ENCODE results near the gene LCN6.
"Not testable (repeated sequence)": the region's sequence is repeated elsewhere in the genome, so short reads cannot be mapped to it uniquely, and the experiment has no call there.

LCN6 gene

GRCh38 chr9:136782452-136782851 lies 34.1 kb upstream of the LCN6 start:
- no peak for DNase-seq

GRCh38 chr9:136779808-136780207 lies 31.5 kb upstream of the LCN6 start:
- no peak for DNase-seq

- no peak for DNase-seq
Observed at GRCh38 chr9:136777359-136777758, 29.0 kb upstream of the LCN6 start.

DNA sequence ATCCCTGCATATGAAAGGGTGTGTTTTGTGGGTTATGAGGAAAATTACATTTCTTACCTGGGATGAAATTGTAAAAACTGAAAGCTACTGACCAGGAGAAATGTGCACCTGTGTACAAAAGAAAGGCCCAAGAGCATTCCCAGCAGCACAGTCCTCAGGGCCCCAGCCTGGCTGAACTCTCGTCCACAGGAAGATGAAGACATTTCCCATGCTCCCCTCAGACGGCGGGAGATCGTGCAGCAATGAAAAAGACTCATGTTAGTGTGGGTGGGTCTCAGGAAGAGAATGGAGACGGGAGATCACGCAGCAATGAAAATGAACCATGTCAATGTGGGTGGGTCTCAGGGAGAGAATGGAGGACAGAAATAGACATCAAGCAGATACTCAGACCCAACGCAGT lies 28.6 kb upstream of the LCN6 start:
- no peak for DNase-seq

DNA sequence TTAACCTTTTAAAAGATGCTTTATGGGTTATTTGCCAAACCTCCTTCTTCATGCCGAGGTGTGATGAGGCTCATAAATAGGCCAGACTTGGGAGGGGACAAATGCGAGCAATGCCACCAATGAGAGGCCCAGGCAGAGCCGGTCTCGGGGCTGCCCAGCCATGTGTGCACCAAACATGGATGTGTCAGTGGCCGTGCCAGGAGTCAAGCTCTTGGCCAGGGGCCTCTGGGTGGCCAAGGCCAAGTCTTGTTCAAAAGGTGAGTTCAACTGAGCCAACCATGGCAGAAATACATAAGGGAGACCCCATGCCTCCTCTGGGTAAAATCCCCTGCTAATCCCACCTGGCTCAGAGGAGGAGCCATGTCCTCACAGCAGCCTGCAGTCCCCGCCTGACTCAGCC lies 26.9 kb upstream of the LCN6 start:
- no peak for DNase-seq

- no peak for DNase-seq
Observed at GRCh38 chr9:136774416-136775045, 26.2 kb upstream of the LCN6 start.

DNA sequence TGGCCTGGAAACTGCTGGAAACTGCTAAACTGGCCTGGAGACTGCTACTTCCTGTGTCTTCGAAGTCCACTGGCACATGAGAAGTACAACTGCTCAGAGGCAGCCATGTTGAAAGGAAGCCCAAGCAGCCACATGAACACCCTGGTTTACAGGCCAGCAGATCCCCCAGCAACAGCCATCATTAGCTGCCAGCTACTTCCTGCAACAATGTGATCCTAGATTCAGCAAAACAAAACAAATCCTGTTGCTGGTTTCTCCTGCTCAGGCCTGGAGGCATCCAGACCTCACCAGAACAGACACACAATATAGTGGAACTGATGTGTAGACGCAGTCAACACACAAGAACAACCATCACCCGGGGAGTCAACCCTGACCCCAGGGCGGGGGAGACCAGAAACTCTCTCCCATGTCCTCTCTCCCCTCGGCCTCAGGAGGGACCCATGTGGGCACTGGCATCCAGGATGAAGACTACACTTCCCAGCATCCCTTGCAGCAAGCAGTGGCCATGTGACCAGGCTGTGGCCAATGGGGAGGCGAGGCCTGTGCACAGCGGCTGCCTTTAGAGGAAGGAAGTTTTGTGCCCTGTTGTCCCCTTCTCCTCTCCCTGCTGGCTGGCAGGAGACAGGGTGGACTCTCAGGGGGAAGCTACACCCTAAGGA lies 25.2 kb upstream of the LCN6 start:
- no peak for DNase-seq

GRCh38 chr9:136771907-136772415 lies 23.6 kb upstream of the LCN6 start:
- DNase-seq = no peak

- no peak for DNase-seq
Observed at GRCh38 chr9:136769710-136770191, 21.4 kb upstream of the LCN6 start.

GRCh38 chr9:136766410-136767120 lies 18.2 kb upstream of the LCN6 start:
- DNase-seq = not testable (repeated sequence)

GRCh38 chr9:136765745-136766409 lies 17.6 kb upstream of the LCN6 start:
- not testable (repeated sequence) for DNase-seq

GRCh38 chr9:136765041-136765440 lies 16.7 kb upstream of the LCN6 start:
- DNase-seq = no peak

- DNase-seq = no peak
Observed at GRCh38 chr9:136764301-136764891, 16.1 kb upstream of the LCN6 start, which contains the start of gene LCN15. Gene LCN15, minus strand, starts transcription at chr9:136764518. Its CDS starts 30 bp downstream, at chr9:136764488.

- DNase-seq = no peak
Observed at GRCh38 chr9:136763649-136764035, 15.3 kb upstream of the LCN6 start.

- DNase-seq = no peak
Observed at GRCh38 chr9:136762915-136763648, 14.8 kb upstream of the LCN6 start.

GRCh38 chr9:136762221-136762691 lies 13.9 kb upstream of the LCN6 start:
- no peak for DNase-seq

DNA sequence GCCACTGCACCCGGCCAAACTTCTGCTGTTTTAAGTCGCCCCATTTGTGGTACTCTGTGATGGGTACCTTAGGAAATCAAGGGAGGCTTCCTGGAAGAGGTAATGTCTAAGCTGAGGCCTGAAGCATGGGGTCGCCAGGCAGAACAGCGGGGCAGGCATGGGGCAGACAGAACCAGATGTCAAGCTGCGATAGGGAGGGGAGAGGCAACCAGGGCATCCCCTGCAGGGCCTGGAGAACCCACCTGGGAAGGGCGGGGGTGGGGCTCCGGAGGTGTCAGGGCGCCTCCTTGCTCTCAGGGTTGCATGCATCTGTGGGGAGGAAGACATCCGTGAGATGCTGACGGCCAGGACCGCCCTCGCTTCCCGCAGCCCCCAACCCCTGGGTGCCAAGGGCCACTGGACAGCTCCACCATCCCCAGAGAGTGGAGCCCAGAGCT lies 13.2 kb upstream of the LCN6 start:
- DNase-seq = no peak

DNA sequence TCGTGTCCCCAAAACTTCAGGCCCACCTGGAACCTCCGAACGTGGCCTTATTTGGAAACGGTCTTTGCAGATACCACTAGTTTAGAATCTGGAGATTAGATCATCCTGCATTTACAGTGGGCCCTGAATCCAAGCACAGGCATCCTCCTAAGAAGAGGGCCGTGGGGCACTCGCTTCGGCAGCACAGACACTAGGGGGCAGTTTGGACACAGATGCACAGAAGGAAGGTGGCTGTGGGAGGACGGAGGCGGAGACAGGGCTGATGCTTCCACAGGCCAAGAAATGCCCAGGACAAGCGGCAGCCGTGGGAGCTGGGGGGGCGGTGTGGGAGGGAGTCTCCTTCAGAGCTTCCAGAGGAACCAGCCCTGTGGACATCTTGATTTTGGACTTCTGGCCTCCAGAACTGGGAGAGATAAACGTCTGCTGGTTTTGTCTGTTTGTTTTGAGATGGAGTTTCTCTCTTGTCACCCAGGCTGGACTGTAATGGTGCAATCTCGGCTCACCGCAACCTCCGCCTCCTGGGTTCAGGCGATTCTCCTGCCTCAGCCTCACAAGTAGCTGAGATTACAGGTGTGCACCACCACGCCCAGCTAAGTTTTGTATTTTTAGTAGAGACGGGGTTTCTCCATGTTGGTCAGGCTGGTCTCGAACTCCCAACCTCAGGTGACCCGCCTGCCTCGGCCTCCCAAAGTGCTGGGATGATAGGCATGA lies 12.7 kb upstream of the LCN6 start:
- DNase-seq = not testable (repeated sequence)

- DNase-seq = no peak
Observed at GRCh38 chr9:136760424-136760823, 12.1 kb upstream of the LCN6 start.

GRCh38 chr9:136759436-136760325 lies 11.4 kb upstream of the LCN6 start:
- DNase-seq = no peak

Data from KG1 (cell line).